ENCODE results near the gene CAMKK1. TPM values are rescaled to one million over a fixed set of nuclear protein-coding genes. Genes with fewer than 3 reads are reported as not detected.

Gene CAMKK1
- total and polyA plus RNA-seq, 11 donors: 2.0 to 6.8 (median 4.2) TPM

- H3K36me3 ChIP-seq: peaks cover 0 to 25% (median 16%) of the 10 kb centered on the region in 9 donors
- TF ChIP-seq POLR2A (IDR thresholded peaks at IDR 0.05) (no peak), CTCF (IDR thresholded peaks at IDR 0.05) (no peak)
- ATAC-seq: no peak
- H3K27ac ChIP-seq: peak overlapping the region; percentile 22 to 92 (median 80)
- no peak for DNase-seq
- H3K4me1 ChIP-seq: peaks cover 0 to 67% (median 51%) of the 10 kb centered on the region in 12 donors
- no peaks in the 10 kb centered on the region for H3K27me3 ChIP-seq
- H3K9me3 ChIP-seq: no peaks in the 10 kb centered on the region
- no peak overlapping the region for H3K4me3 ChIP-seq
- intact Hi-C loops (cut with DNase I): no loop called here
- 66 to 82% (median 79%) methylated on average over 9 of the region's 9 CpGs for WGBS, 4 donors
Measured at GRCh38 chr17:3887804-3888203, 5.0 kb downstream of the CAMKK1 start.

GRCh38 chr17:3887394-3887793 is 5.5 kb downstream of the CAMKK1 start:
- H3K4me1 ChIP-seq: peaks cover 0 to 67% (median 49%) of the 10 kb centered on the region in 12 donors
- no peak for TF ChIP-seq POLR2A (IDR thresholded peaks at IDR 0.05)
- no peak for TF ChIP-seq CTCF (IDR thresholded peaks at IDR 0.05)
- H3K4me3 ChIP-seq: no peak overlapping the region
- intact Hi-C loops (cut with DNase I): no loop called here
- peaks cover 0 to 28% (median 16%) of the 10 kb centered on the region in 9 donors for H3K36me3 ChIP-seq
- peak overlapping the region in 10 of 12 donors; percentile 57 to 92 (median 84) for H3K27ac ChIP-seq
- 66 to 74% (median 72%) methylated on average over 2 of the region's 2 CpGs for WGBS, 4 donors
- no peaks in the 10 kb centered on the region for H3K9me3 ChIP-seq
- ATAC-seq (no peak), DNase-seq (no peak)
- no peaks in the 10 kb centered on the region for H3K27me3 ChIP-seq

- TF ChIP-seq POLR2A (IDR thresholded peaks at IDR 0.05) (no peak), CTCF (IDR thresholded peaks at IDR 0.05) (no peak)
- intact Hi-C loops (cut with DNase I): no loop called here
- H3K9me3 ChIP-seq: no peaks in the 10 kb centered on the region
- H3K4me1 ChIP-seq: peaks cover 0 to 64% (median 43%) of the 10 kb centered on the region in 12 donors
- DNase-seq (peak in 4 of 5 donors; percentile 47 to 65 (median 59)), ATAC-seq (peak in 3 of 4 donors; percentile 27 to 60 (median 43))
- no peaks in the 10 kb centered on the region for H3K27me3 ChIP-seq
- H3K27ac ChIP-seq: peak overlapping the region in 8 of 12 donors; percentile 41 to 92 (median 84)
- 46 to 67% (median 60%) methylated on average over 10 of the region's 10 CpGs for WGBS, 4 donors
- H3K4me3 ChIP-seq: no peak overlapping the region
- H3K36me3 ChIP-seq: peaks cover 0 to 31% (median 16%) of the 10 kb centered on the region in 9 donors
Measured at GRCh38 chr17:3886776-3887175, 6.1 kb downstream of the CAMKK1 start.

GRCh38 chr17:3885970-3886369 is 6.9 kb downstream of the CAMKK1 start:
- H3K27me3 ChIP-seq: no peaks in the 10 kb centered on the region
- H3K4me3 ChIP-seq: no peak overlapping the region
- no peaks in the 10 kb centered on the region for H3K9me3 ChIP-seq
- ATAC-seq (no peak), DNase-seq (no peak)
- H3K4me1 ChIP-seq: peaks cover 0 to 56% (median 35%) of the 10 kb centered on the region in 12 donors
- H3K36me3 ChIP-seq: peaks cover 0 to 35% (median 16%) of the 10 kb centered on the region in 9 donors
- intact Hi-C loops (cut with DNase I): no loop called here
- TF ChIP-seq CTCF (IDR thresholded peaks at IDR 0.05) (no peak), POLR2A (IDR thresholded peaks at IDR 0.05) (no peak)
- H3K27ac ChIP-seq: no peak overlapping the region
- WGBS, 4 donors: 82 to 94% (median 89%) methylated on average over 4 of the region's 4 CpGs
